PC-3 (cell line): ENCODE results near the gene ITGB4. TPM values are rescaled to one million over a fixed set of nuclear protein-coding genes. Genes with fewer than 3 reads are reported as not detected.

ENCODE experiments used
- ATAC-seq: fragments of 200-7000 bp; cut with Tn5 transposase; 2 replicates; pipeline ENCODE4 v1.9.1; 2020; ENCODE audit warnings: mild to moderate bottlenecking, moderate library complexity
- BruUV-seq: library from RNA; stranded (reverse); fragments of 400-500 nt; replicated peaks from 2 replicates; lab custom pipeline; 2021; lab: Mats Ljungman, UMichigan
- CTCF ChIA-PET: fragments of 300-600 bp; sonication (Branson Sonifier 250); formaldehyde crosslinking; loops from one replicate; lab custom pipeline; 2022; ENCODE audit warnings: antibody characterized with exemption; lab: Charles Lee
- POLR2A ChIA-PET: fragments of 300-600 bp; sonication (Branson Sonifier 250); formaldehyde crosslinking; loops from one replicate; lab custom pipeline; 2022; ENCODE audit warnings: antibody characterized with exemption; ENCODE audit not compliant: unreplicated experiment; lab: Charles Lee
- DNase-seq: peaks from one replicate; pipeline ENCODE4 v3.0.0-alpha.2; 2015
- H2AFZ ChIP-seq: fragments of 300-600 bp; sonication (generic); 2 replicates; pipeline ENCODE4 v1.6.0; 2016; ENCODE audit warnings: antibody characterized with exemption, low read length
- H3F3A ChIP-seq: fragments of 300-600 bp; sonication (generic); one replicate; pipeline ENCODE4 v1.6.0; 2017; ENCODE audit warnings: antibody characterized with exemption, low read length, control low read depth, mild to moderate bottlenecking; ENCODE audit not compliant: unreplicated experiment
- H3K27ac ChIP-seq: fragments of 300-600 bp; sonication (generic); 2 replicates; pipeline ENCODE4 v1.5.1; 2016; ENCODE audit warnings: mild to moderate bottlenecking, low read length
- H3K27me3 ChIP-seq: fragments of 300-600 bp; sonication (generic); 2 replicates; pipeline ENCODE4 v1.6.1; 2016; ENCODE audit warnings: low read length, mixed read lengths
- H3K36me3 ChIP-seq: fragments of 300-600 bp; sonication (generic); 2 replicates; pipeline ENCODE4 v1.6.1; 2016; ENCODE audit warnings: low read depth, mixed run types, low read length, mixed read lengths
- H3K4me1 ChIP-seq: fragments of 300-600 bp; sonication (generic); 2 replicates; pipeline ENCODE4 v1.5.1; 2016; ENCODE audit warnings: low read length; ENCODE audit not compliant: insufficient read depth
- H3K4me2 ChIP-seq: fragments of 300-600 bp; sonication (generic); 2 replicates; pipeline ENCODE4 v1.6.0; 2016; ENCODE audit warnings: low read length
- H3K4me3 ChIP-seq: fragments of 300-600 bp; sonication (generic); 2 replicates; pipeline ENCODE4 v1.5.1; 2016; ENCODE audit warnings: mild to moderate bottlenecking, low read length, mixed read lengths
- H3K79me2 ChIP-seq: fragments of 300-600 bp; sonication (generic); 2 replicates; pipeline ENCODE4 v1.6.1; 2017; ENCODE audit warnings: low read length, mixed read lengths
- H3K9ac ChIP-seq: fragments of 300-600 bp; sonication (generic); 2 replicates; pipeline ENCODE4 v1.6.0; 2016; ENCODE audit warnings: mild to moderate bottlenecking, low read length
- H3K9me2 ChIP-seq: fragments of 300-600 bp; sonication (generic); replicated peaks from 2 replicates; pipeline ENCODE4 v1.6.1; 2016; ENCODE audit warnings: mixed run types, low read length, mixed read lengths
- H3K9me3 ChIP-seq: fragments of 300-600 bp; sonication (generic); 2 replicates; pipeline ENCODE4 v1.6.1; 2016; ENCODE audit warnings: low read length, mixed read lengths
- H4K20me1 ChIP-seq: fragments of 300-600 bp; sonication (generic); 2 replicates; pipeline ENCODE4 v1.6.1; 2016; ENCODE audit warnings: low read length, mixed read lengths
- CTCF ChIP-seq: fragments of 300-600 bp; sonication (generic); conservative IDR thresholded peaks from 2 replicates; pipeline ENCODE4 v1.5.1; 2017; ENCODE audit warnings: antibody characterized with exemption, low read depth, mild to moderate bottlenecking, low read length
- EZH2 ChIP-seq: fragments of 300-600 bp; sonication (generic); IDR thresholded peaks from one replicate; pipeline ENCODE4 v1.6.1; 2017; ENCODE audit warnings: antibody characterized with exemption, mild to moderate bottlenecking, low read length; ENCODE audit not compliant: unreplicated experiment
- EZH2phosphoT487 ChIP-seq: fragments of 300-600 bp; sonication (generic); IDR thresholded peaks from 2 replicates; pipeline ENCODE4 v1.6.1; 2018; ENCODE audit warnings: mild to moderate bottlenecking, antibody characterized with exemption, low read length, borderline replicate concordance
- intact Hi-C: fragments of 100-400 bp; cut with micrococcal nuclease; formaldehyde crosslinking; loops from 2 replicates; pipeline ENCODE4 v1.9.0; 2023
- total RNA-seq: library from RNA; depleted of rRNA; stranded (reverse); fragments of >200 nt; gene quantifications from 2 replicates; pipeline ENCODE4 v1.2.3, GENCODE V29; 2014

ITGB4 gene
- total RNA-seq, 1 experiment from 2014 or later, result 273 TPM

- Histone ChIP-seq H3K9ac (no peak overlapping the region), H3K9me2 (no peaks in the 10 kb centered on the region), H4K20me1 (no peaks in the 10 kb centered on the region), H3K36me3 (peaks cover 69% of the 10 kb centered on the region), H3K79me2 (no peaks in the 10 kb centered on the region), H3K9me3 (no peaks in the 10 kb centered on the region), H3F3A (no peaks in the 10 kb centered on the region), H3K4me1 (no peaks in the 10 kb centered on the region), H3K4me2 (no peak overlapping the region), H2AFZ (no peak overlapping the region), H3K4me3 (no peak overlapping the region), H3K27me3 (no peaks in the 10 kb centered on the region), H3K27ac (no peak overlapping the region)
- ChIA-PET POLR2A (no interaction called here), CTCF (interaction anchor here (0.6 to 0.7 kb wide), 2 partner anchors 11 to 55 kb away, joined by 4 to 5 read pairs; no protein-coding TSS in a partner anchor)
- DNase-seq (no peak), ATAC-seq (no peak)
- no TSS peak for BruUV-seq
- TF ChIP-seq EZH2phosphoT487, result no peak
- no peak for TF ChIP-seq CTCF
- TF ChIP-seq EZH2, result no peak
- intact Hi-C loops, result no loop called here
These were observed 13.5 kb downstream of the ITGB4 start for GRCh38 chr17:75734674-75735294.

- Histone ChIP-seq H4K20me1 (no peaks in the 10 kb centered on the region), H3K9ac (no peak overlapping the region), H3K79me2 (no peaks in the 10 kb centered on the region), H3K4me3 (no peak overlapping the region), H3K27ac (no peak overlapping the region), H3K9me2 (no peaks in the 10 kb centered on the region), H3K9me3 (no peaks in the 10 kb centered on the region), H3K4me1 (no peaks in the 10 kb centered on the region), H3K4me2 (no peak overlapping the region), H3F3A (no peaks in the 10 kb centered on the region), H3K36me3 (peaks cover 70% of the 10 kb centered on the region), H3K27me3 (no peaks in the 10 kb centered on the region), H2AFZ (no peak overlapping the region)
- no peak for ATAC-seq
- DNase-seq, result no peak
- CTCF ChIA-PET, result no interaction called here
- POLR2A ChIA-PET, result no interaction called here
- TF ChIP-seq EZH2 (no peak), EZH2phosphoT487 (no peak)
- no TSS peak for BruUV-seq
- intact Hi-C loops, result no loop called here
These were observed 15.0 kb downstream of the ITGB4 start for GRCh38 chr17:75736173-75736835.

- H2AFZ ChIP-seq, result no peak overlapping the region
- no peaks in the 10 kb centered on the region for H3K79me2 ChIP-seq
- H3K9me3 ChIP-seq, result no peaks in the 10 kb centered on the region
- no peak for ATAC-seq
- H3K4me2 ChIP-seq, result no peak overlapping the region
- no peak overlapping the region for H3K9ac ChIP-seq
- no peaks in the 10 kb centered on the region for H3K4me1 ChIP-seq
- TF ChIP-seq CTCF (no peak), EZH2phosphoT487 (no peak), EZH2 (no peak)
- no peak overlapping the region for H3K27ac ChIP-seq
- H3K36me3 ChIP-seq, result peaks cover 69% of the 10 kb centered on the region
- intact Hi-C loops, result no loop called here
- no peaks in the 10 kb centered on the region for H3K27me3 ChIP-seq
- no peak for DNase-seq
- no peak overlapping the region for H3K4me3 ChIP-seq
- CTCF ChIA-PET, result interaction anchor here (0.6 to 0.9 kb wide), 2 partner anchors 10 to 112 kb away, joined by 4 read pairs; no protein-coding TSS in a partner anchor
- no peaks in the 10 kb centered on the region for H3F3A ChIP-seq
- no peaks in the 10 kb centered on the region for H4K20me1 ChIP-seq
- BruUV-seq, result no TSS peak
- POLR2A ChIA-PET, result no interaction called here
- no peaks in the 10 kb centered on the region for H3K9me2 ChIP-seq
These were observed 16.1 kb downstream of the ITGB4 start for GRCh38 chr17:75737133-75737962.
